Jurkat, Clone E6-1 (cell line): ENCODE data around the gene ANKRD13A.
A peak's percentile ranks its signal among the peaks of the same experiment; 100 is the strongest.
"Not testable (repeated sequence)": the region's sequence is repeated elsewhere in the genome, so short reads cannot be mapped to it uniquely, and the experiment has no call there.

Experiments used
- DNase-seq: peaks from one replicate; pipeline ENCODE4 v3.0.0-alpha.2; 2011; ENCODE audit warnings: low read depth, low spot score
- H3K4me3 ChIP-seq: 2 replicates; pipeline ENCODE4 v1.5.1; 2011; ENCODE audit warnings: mild to moderate bottlenecking, low read length, control low read depth, moderate library complexity

ANKRD13A gene

DNA sequence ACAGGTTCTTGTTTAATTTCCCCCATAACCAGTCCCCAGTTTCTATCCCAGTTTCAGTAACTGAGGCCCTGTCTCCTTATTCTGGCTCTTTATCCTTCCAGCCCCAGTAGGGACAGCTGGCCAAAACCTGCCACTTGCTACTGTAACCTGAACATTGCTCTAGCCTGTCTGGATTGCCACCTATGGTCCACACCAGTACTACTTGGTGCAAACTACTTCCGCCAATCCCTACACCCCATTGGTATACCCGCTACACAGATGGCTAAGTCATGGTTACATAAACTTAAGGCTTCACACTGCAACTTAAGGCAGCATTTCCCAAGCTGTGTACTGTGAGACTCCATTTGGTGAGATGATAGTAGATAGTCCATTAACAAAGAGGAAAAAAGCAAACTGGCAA, 69.4 kb downstream of the ANKRD13A start:
- DNase-seq, result no peak
- H3K4me3 ChIP-seq, result no peak overlapping the region

DNA sequence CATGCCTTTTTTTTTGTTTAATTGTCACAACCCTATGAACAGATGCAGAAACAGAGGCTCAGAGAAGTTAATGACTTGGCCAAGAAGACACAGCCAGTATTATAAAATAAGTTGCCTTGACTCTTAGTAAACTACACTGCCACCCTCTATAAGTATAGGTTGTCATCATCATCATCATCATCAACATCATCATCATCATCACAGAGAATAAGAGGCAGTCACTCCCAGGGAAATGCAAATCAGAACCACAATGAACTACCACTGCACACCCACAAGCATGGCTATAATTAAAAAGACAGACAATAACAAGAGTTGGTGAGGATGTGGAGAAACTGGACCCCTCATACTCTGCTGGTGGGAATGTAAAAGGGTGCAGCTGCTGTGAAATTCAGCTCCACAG, 72.3 kb downstream of the ANKRD13A start:
- H3K4me3 ChIP-seq, result no peak overlapping the region
- DNase-seq, result no peak

DNA sequence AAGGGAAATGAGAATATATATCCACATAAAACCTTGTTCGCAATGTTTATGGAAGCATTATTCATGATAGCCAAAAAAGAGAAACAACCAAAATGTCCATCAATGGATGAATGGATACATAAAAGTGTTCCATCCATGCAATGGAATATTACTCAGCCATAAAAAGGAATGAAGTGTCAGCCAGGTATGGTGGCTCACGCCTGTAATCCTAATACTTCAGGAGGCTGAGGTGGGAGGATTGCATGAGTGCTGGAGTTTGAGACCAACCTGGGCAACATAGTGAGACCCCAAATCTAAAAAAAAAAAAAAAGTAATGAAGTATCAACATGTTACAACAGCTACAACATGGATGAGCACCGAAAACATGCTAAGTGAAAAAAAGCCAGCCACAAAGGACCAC, 72.7 kb downstream of the ANKRD13A start:
- no peak for DNase-seq
- H3K4me3 ChIP-seq, result no peak overlapping the region

DNA sequence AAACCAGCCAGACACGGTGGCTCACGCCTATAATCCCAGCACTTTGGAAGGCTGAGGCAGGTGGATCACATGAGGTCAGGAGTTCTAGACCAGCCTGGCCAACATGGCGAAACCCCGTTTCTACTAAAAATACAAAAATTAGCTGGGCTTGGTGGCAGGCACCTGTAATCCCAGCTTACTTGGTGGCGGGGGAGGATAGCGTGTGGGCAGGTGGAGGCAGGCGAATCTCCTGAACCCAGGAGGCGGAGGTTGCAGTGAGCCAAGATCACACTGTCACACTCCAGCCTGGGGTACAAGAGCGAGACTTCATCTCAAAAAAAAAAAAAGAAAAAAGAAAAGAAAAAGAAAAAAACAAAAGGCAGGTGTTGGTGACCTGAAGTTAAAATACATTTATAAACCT, 73.4 kb downstream of the ANKRD13A start:
- H3K4me3 ChIP-seq, DNase-seq: not testable (repeated sequence)

DNA sequence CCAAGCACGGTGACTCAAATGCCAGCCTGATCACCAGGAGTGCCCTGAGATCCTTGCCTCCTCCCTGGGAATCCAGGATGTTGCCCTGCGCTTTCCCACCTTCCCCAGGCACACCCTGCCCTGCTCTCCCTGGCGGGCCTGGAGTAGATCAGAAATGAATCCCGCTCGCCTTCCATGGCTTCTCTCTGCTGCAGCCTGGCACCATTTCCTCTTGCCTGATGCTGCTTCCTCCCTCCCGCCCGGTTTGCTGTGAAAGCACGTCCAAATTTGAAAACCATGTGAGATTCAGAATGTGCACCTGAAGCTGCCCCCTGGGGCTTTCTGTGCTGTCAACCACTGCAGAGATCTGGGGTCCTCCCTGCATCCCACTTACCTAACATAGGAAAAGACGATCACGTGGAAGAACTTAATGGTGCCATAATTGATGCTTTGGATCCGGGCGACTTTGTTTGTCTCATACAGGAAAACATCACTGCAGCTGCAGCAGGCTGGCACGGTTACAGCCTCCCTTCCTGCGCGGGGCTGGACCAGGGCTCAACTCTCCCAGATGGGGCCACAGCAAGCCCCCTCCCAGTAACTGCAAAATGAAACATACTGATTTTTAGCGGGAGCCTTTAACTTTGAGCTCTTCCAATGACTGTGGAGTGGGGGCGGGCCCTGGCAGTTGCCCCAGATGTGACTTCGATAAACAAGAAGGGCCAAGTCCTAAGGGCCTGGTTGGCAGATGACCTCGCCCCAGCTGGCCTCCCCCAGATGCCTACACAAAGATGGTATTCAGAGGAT, 74.0 kb downstream of the ANKRD13A start:
- no peak for DNase-seq
- no peak overlapping the region for H3K4me3 ChIP-seq

DNA sequence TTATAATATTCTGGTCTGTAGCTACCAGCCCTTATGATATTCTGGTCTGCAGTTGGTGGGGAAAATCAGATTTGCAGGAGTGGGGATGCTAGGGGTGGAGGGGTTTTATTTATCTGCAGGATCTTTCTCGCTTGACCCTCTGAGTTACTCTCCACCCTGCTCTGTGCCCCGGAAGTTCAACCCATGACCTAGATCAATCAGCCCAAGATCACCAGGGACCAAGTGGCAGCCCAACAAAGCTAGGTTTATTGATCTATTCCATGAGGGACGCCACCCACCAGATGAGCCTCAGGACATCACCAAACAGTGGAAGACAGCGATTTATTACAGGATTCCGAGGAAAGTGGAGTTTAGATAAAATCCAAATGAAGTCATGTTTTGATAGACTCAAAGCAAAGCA, 74.9 kb downstream of the ANKRD13A start:
- no peak overlapping the region for H3K4me3 ChIP-seq
- DNase-seq, result no peak

DNA sequence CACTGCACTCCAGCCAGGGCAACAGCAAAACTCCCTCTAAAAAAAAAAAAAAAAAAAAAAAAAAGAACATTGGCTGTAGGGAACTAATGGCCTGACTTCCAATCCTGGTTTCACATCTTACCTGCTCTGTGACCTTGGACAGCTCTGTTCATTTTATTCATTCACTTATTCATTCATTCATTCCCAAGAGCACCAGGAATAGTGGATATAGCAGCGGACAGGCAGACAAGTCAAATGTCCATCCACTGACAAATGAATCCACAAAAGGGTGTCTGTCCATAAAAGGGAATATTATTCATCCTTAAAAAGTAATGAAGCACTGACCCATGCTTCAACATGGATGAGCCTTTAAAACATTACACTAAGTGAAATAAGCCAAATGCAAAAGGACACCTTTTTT, 76.7 kb downstream of the ANKRD13A start:
- no peak overlapping the region for H3K4me3 ChIP-seq
- no peak for DNase-seq

DNA sequence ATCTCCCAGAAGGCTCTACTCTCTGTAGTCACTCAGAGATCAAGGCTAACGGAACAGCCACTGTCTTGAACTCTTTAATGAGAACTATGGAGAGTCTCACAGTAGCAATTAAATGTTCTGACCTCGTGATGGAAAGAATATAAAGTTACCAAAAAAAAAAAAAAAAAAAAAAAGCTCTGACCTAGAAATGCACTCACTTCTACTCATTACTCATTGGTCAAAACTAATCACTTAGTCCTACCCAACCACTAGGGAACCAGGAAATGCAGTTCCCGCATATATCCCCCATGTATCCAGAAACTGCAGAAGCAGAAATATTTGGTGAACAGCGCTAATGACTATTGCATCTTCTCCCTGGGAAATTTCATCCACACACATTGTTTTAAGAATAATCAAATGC, 78.6 kb downstream of the ANKRD13A start:
- no peak for DNase-seq
- no peak overlapping the region for H3K4me3 ChIP-seq

DNA sequence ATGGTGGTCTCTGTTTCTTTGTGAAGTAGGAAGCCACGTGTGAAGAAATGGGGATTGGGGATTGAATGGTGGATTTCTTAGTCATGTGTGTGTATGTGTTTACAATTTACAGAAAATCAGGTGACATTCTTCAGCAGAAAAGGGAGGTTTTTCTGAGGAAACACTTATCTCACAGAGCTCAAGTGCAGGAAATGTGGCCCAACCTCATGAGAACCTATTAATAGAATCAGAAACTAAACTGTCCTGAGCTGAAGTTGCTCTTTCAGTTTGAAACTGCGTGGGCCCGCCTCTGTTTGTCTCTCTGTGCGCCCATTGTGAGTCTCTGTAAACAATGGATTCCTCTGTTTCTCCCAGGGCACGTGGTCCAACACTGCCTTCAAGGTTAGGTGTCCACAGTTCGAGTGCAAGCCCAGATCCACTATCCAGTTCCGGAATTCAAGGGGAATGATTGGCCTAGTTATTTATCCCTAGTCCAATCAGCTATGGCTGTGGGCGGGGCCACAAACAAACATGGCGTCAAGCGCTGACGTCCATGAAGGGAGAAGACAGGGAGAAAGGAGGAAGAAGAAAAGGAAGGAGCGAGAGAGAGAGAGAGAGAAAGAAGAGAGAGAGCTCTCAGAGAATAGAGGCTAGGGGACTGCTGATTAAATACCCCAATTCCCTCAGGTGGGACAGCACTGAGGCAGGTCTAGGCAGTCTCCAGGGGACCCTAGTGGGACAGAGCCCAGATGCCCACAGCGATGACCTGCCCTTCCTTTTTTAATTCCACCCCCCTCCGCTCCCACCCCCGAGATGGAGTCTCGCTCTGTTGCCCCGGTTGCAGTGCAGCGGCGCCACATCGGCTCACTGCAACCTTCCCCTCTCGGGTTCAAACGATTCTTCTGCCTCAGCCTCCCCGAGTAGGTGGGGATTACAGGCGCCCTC, 80.5 kb downstream of the ANKRD13A start:
- DNase-seq, result peak; percentile 45

DNA sequence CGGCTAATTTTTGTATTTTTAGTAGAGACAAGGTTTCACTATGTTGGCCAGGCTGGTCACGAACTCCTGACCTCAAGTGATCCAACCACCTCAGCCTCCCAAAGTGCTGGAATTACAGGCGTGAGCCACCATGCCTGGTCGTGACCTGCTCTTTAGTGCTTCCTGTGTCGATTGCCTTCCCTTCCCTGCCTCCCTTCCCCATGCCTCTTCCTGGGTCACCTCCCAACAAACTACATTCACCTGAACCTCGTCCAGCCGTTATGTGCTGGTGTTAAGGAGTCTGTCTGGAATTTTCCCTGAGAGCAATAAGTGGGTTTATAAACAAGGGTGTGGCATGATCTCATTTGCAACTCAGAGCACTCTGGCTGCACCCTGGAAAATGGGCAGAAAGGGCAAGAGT, 81.2 kb downstream of the ANKRD13A start:
- DNase-seq, result no peak
- H3K4me3 ChIP-seq, result no peak overlapping the region

More for the DNA sequence above, 80.5 kb downstream of the ANKRD13A start:
- no peak overlapping the region for H3K4me3 ChIP-seq

DNA sequence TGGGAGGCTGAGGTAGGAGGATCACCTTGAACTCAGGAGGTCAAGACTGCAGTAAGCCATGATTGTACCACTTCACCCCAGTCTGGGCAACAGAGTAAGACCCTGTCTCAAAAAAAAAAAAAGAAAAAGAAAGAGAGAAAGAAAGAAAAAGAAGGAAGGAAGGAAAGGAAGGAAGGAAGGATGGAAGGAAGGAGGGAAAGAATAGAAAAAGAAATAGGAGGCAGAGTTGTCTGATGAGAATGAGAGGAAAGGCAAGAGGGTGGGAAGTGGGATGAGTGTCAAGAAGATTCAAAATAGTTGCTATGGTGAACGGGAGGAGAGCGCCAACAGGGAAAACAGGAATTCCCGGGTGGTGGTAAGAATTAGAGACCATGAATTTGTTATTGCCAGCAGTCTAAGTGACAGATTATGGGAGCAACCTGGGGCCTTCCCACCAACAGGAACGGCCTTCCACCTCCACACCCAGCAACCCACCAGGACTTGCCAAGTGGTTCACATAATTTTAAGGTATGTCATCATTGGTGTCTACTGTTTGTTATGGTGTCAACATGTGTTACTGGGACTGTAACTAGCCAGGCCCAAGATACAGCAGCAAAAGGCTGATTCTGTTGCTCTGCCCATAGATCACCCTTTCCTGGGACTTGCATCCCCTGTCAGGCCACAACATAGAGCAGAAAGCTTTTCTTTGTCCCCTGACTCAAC, 85.2 kb downstream of the ANKRD13A start:
- no peak overlapping the region for H3K4me3 ChIP-seq
- DNase-seq, result no peak

DNA sequence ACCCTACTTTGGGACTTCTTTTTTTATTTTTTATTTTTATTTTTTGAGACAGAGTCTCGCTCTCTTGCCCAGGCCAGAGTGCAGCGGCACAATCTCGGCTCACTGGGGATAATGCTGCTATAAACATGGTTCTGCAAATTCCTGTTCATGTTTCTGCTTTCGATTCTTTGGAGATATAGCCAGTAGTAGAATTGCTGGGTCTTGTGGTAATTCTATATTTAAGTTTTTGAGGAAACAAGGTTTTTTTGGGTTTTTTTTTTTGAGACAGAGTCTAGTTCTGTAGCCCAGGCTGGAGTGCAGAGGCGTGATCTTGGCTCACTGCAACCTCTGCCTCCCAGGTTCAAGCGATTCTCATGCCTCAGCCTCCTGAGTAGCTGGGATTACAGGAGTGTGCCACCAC, 89.0 kb downstream of the ANKRD13A start:
- H3K4me3 ChIP-seq, DNase-seq: not testable (repeated sequence)

DNA sequence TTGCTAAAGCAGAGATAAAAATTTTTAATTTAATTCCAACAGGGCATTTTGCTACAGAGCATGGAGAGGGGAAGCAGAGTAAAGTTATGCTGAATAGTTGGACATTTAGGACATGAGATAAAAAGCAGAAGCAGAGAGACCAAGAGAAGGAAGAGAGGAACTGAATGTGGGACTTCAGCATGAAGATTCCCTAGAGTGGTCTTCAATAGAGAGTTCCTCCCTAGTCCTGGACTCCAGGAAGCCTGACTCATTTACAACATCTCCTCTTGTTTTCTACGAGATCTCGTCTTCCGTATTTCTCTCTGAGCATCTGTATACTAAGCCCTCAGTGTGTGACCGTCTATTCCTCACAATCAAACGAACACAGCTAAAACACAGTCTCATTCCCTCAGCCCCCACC, 89.7 kb downstream of the ANKRD13A start:
- no peak for DNase-seq
- no peak overlapping the region for H3K4me3 ChIP-seq
